Motor neuron (in vitro differentiated cells): Measurements from ENCODE around the gene ZNF662. TPM values are rescaled to one million over a fixed set of nuclear protein-coding genes. Genes with fewer than 3 reads are reported as not detected.

ENCODE experiments used
- total RNA-seq, 8 experiments: library from RNA; unstranded; fragments of 300-600 nt; gene quantifications; 2 replicates each; pipeline versions ENCODE4 v1.2.3 to v1.2.4, GENCODE V29; 2022

ZNF662 gene
- total RNA-seq, 8 experiments from 2014 or later, result 0.35 to 10.3 (median 6.3) TPM; not detected in 1

Other genes with a start within 250 kb of the ZNF662 start
- under 1 TPM in 3 of 8 experiments, not detected in 5; 0.05 to 0.38 (median 0.15) TPM for gene KLHL40, start 220.6 kb upstream of the ZNF662 start, total RNA-seq
- 1 to 10 TPM in 3 of 8 experiments, under 1 TPM in 3, not detected in 2; 0.22 to 2.6 (median 1.2) TPM for gene HHATL, start 203.3 kb upstream of the ZNF662 start, total RNA-seq
- gene CCDC13, start 132.9 kb upstream of the ZNF662 start, total RNA-seq, result 10 to 100 TPM in 1 of 8 experiments, 1 to 10 TPM in 7; 1.0 to 18.8 (median 1.5) TPM
- gene HIGD1A, start 101.7 kb upstream of the ZNF662 start, total RNA-seq, result 100 to 1,000 TPM; 126 to 236 (median 151) TPM
- gene ACKR2, start 96.7 kb upstream of the ZNF662 start, total RNA-seq, result under 1 TPM in 7 of 8 experiments, not detected in 1; 0.31 to 0.87 (median 0.38) TPM
- under 1 TPM in 7 of 8 experiments, not detected in 1; 0.05 to 0.81 (median 0.14) TPM for gene CYP8B1, start 30.3 kb upstream of the ZNF662 start, total RNA-seq
- 1 to 10 TPM in 3 of 8 experiments, under 1 TPM in 5; 0.18 to 4.3 (median 0.85) TPM for gene GASK1A, start 73.2 kb downstream of the ZNF662 start, total RNA-seq
- 10 to 100 TPM in 6 of 8 experiments, 1 to 10 TPM in 2; 4.2 to 41.5 (median 14.2) TPM for gene POMGNT2, start 199.9 kb downstream of the ZNF662 start, total RNA-seq